Measurements from ENCODE around the gene OGN. TPM values are rescaled to one million over a fixed set of nuclear protein-coding genes. Genes with fewer than 3 reads are reported as not detected.

The OGN gene
- total RNA-seq, 2 experiments from 2014 or later = not detected

GRCh38 chr9:92407818-92408217 is 3.4 kb upstream of the OGN start:
- Histone ChIP-seq H3K4me1 (ENCODE audit: insufficient read depth, low read length, poor library complexity, severe bottlenecking) (no peaks in the 10 kb centered on the region), H3K27ac (ENCODE audit: low read depth, low read length, poor library complexity, severe bottlenecking) (no peak overlapping the region), H3K4me2 (ENCODE audit: low read length) (no peak overlapping the region), H3K4me3 (ENCODE audit: low read depth, low read length, poor library complexity, severe bottlenecking) (no peak overlapping the region), H3K9me3 (ENCODE audit: low read length) (0 out of 2 replicates have a peak, but pooled peaks cover 4% of the 10 kb centered on the region), H3K36me3 (ENCODE audit: insufficient read depth, low read length) (no peaks in the 10 kb centered on the region), H3K79me2 (ENCODE audit: insufficient read depth, low read depth, low read length) (no peaks in the 10 kb centered on the region), H2AFZ (ENCODE audit: low read length) (no peak overlapping the region), H4K20me1 (ENCODE audit: insufficient read depth, low read length) (no peaks in the 10 kb centered on the region), H3K9me2 (ENCODE audit: insufficient read depth, low read length) (no peaks in the 10 kb centered on the region)
- BruUV-seq (replicated peaks) = no TSS peak
- TF ChIP-seq, protein P1, sequence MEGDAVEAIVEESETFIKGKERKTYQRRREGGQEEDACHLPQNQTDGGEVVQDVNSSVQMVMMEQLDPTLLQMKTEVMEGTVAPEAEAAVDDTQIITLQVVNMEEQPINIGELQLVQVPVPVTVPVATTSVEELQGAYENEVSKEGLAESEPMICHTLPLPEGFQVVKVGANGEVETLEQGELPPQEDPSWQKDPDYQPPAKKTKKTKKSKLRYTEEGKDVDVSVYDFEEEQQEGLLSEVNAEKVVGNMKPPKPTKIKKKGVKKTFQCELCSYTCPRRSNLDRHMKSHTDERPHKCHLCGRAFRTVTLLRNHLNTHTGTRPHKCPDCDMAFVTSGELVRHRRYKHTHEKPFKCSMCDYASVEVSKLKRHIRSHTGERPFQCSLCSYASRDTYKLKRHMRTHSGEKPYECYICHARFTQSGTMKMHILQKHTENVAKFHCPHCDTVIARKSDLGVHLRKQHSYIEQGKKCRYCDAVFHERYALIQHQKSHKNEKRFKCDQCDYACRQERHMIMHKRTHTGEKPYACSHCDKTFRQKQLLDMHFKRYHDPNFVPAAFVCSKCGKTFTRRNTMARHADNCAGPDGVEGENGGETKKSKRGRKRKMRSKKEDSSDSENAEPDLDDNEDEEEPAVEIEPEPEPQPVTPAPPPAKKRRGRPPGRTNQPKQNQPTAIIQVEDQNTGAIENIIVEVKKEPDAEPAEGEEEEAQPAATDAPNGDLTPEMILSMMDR (conservative IDR thresholded peaks at IDR 0.05; ENCODE audit: low read length) = no peak
- TF ChIP-seq EZH2phosphoT487 (IDR thresholded peaks at IDR 0.05; ENCODE audit: borderline replicate concordance, low read depth, low read length) = no peak
- ChIA-PET POLR2A (interaction anchor here (0.6 kb wide), 1 partner anchor 148 kb away, joined by 3 read pairs; no protein-coding TSS in a partner anchor), CTCF (ENCODE audit: unreplicated experiment) (no interaction called here)
- DNase-seq (ENCODE audit: low spot score) = no peak
- intact Hi-C loops (cut with micrococcal nuclease; ENCODE audit: unreplicated experiment) = no loop called here

DNA sequence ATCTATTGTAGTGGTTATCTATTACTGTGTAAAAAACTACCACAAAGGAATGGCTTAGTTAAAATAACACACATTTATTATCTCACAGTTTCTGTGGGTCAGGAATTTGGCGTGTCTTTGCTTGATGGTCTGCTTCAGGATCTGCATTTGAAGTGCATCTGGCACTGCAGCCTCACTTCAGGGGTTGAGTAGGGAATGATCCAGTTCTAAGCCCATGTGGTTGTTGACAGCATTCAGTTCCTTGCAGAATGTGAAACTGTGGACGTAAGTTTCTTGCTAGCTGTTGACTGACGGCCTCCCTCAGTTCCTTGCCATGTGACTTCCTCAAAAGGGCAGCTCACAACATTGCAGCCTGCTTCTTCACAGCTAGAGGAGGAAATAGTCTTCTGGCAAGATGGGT is 2.1 kb upstream of the OGN start:
- Histone ChIP-seq H3K4me2 (ENCODE audit: low read length) (peak overlapping the region; percentile 38; the same call in 1 of the 2 replicates), H3K4me1 (ENCODE audit: insufficient read depth, low read length, poor library complexity, severe bottlenecking) (no peaks in the 10 kb centered on the region), H3K36me3 (ENCODE audit: insufficient read depth, low read length) (no peaks in the 10 kb centered on the region), H3K9me3 (ENCODE audit: low read length) (no peaks in the 10 kb centered on the region), H3K27ac (ENCODE audit: low read depth, low read length, poor library complexity, severe bottlenecking) (no peak overlapping the region), H4K20me1 (ENCODE audit: insufficient read depth, low read length) (no peaks in the 10 kb centered on the region), H2AFZ (ENCODE audit: low read length) (no peak overlapping the region), H3K79me2 (ENCODE audit: insufficient read depth, low read depth, low read length) (no peaks in the 10 kb centered on the region), H3K9me2 (ENCODE audit: insufficient read depth, low read length) (no peaks in the 10 kb centered on the region), H3K4me3 (ENCODE audit: low read depth, low read length, poor library complexity, severe bottlenecking) (no peak overlapping the region)
- no peak for TF ChIP-seq EZH2phosphoT487 (IDR thresholded peaks at IDR 0.05; ENCODE audit: borderline replicate concordance, low read depth, low read length)
- TF ChIP-seq, protein P1 (conservative IDR thresholded peaks at IDR 0.05; ENCODE audit: low read length) = no peak
- BruUV-seq (replicated peaks) = no TSS peak
- intact Hi-C loops (cut with micrococcal nuclease; ENCODE audit: unreplicated experiment) = no loop called here
- CTCF ChIA-PET (ENCODE audit: unreplicated experiment) = no interaction called here
- POLR2A ChIA-PET = interaction anchor here (0.6 kb wide), 3 partner anchors 256 to 1141 kb away, joined by 3 to 5 read pairs (median 3); no protein-coding TSS in a partner anchor
- DNase-seq (ENCODE audit: low spot score) = peak; percentile 22

DNA sequence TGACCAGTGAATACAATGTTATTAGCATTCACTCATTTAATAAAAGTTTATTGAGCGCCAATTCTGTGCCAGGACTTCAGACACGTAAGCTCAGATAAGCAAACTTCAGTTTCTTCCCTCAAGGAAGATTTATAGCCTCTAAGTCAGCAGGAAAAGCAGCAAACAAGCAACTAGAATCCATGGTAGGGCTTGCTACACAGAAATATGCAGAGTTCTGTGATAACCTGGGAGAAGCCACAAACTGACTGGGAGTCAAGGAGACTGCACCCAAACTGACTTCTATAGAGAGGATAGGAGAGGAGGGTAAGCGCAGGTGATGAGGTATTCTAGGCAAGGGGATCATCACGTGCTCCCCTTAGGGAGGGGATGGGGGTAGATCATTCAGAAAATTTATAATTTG is 1.4 kb upstream of the OGN start:
- no peaks in the 10 kb centered on the region for H3K79me2 ChIP-seq (ENCODE audit: insufficient read depth, low read depth, low read length)
- H3K36me3 ChIP-seq (ENCODE audit: insufficient read depth, low read length) = no peaks in the 10 kb centered on the region
- TF ChIP-seq EZH2phosphoT487 (IDR thresholded peaks at IDR 0.05; ENCODE audit: borderline replicate concordance, low read depth, low read length) = no peak
- TF ChIP-seq, protein P1 (conservative IDR thresholded peaks at IDR 0.05; ENCODE audit: low read length) = no peak
- no peaks in the 10 kb centered on the region for H3K9me2 ChIP-seq (ENCODE audit: insufficient read depth, low read length)
- H2AFZ ChIP-seq (ENCODE audit: low read length) = no peak overlapping the region
- intact Hi-C loops (cut with micrococcal nuclease; ENCODE audit: unreplicated experiment) = no loop called here
- POLR2A ChIA-PET = interaction anchor here (0.6 to 1.2 kb wide), 2 partner anchors 40 to 420 kb away, joined by 3 read pairs; no protein-coding TSS in a partner anchor
- CTCF ChIA-PET (ENCODE audit: unreplicated experiment) = no interaction called here
- no peaks in the 10 kb centered on the region for H3K9me3 ChIP-seq (ENCODE audit: low read length)
- no peaks in the 10 kb centered on the region for H4K20me1 ChIP-seq (ENCODE audit: insufficient read depth, low read length)
- DNase-seq (ENCODE audit: low spot score) = no peak
- no peak overlapping the region for H3K4me2 ChIP-seq (ENCODE audit: low read length)
- no peak overlapping the region for H3K27ac ChIP-seq (ENCODE audit: low read depth, low read length, poor library complexity, severe bottlenecking)
- no peak overlapping the region for H3K4me3 ChIP-seq (ENCODE audit: low read depth, low read length, poor library complexity, severe bottlenecking)
- H3K4me1 ChIP-seq (ENCODE audit: insufficient read depth, low read length, poor library complexity, severe bottlenecking) = no peaks in the 10 kb centered on the region
- no TSS peak for BruUV-seq (replicated peaks)
